B cell (primary cell): ENCODE data around the gene NACA. TPM values are rescaled to one million over a fixed set of nuclear protein-coding genes. Genes with fewer than 3 reads are reported as not detected.

Experiments
- ATAC-seq: fragments of 200-7000 bp; cut with Tn5 transposase; one replicate; pipeline ENCODE4 v1.10.0; 2021; ENCODE audit warnings: low read depth, mild to moderate bottlenecking, moderate number of reproducible peaks, moderate library complexity
- CTCF ChIA-PET: fragments of 350-600 bp; sonication (Branson Sonifier 250); formaldehyde crosslinking; loops from one replicate; lab custom pipeline; 2021; ENCODE audit warnings: antibody characterized with exemption, inconsistent platforms; lab: Charles Lee
- POLR2A ChIA-PET: fragments of 350-600 bp; sonication (Branson Sonifier 250); formaldehyde crosslinking; loops from one replicate; lab custom pipeline; 2021; ENCODE audit warnings: antibody characterized with exemption; lab: Charles Lee
- DNase-seq: peaks from one replicate; pipeline ENCODE4 v3.0.0; 2013
- H2AFZ ChIP-seq: 2 replicates; pipeline ENCODE4 v1.6.1; 2012; ENCODE audit warnings: mild to moderate bottlenecking, low read depth, low read length; ENCODE audit not compliant: insufficient read depth, poor library complexity, severe bottlenecking
- H3K27ac ChIP-seq, 2 donors: 1 replicate in 1 of 2; 2 replicates in 1 of 2; pipeline ENCODE4 v1.5.1; 2012 to 2013; ENCODE audit warnings: low read length in 2 of 2, mild to moderate bottlenecking in 2 of 2, moderate library complexity in 1 of 2
- H3K27me3 ChIP-seq, 4 experiments: fragments of 200-600 bp in 1 of 4; sonication (generic) in 1 of 4; replicated peaks in 1 of 4; 1 replicate in 2 of 4; 2 replicates in 2 of 4; pipeline versions ENCODE4 v1.6.1 to v1.7.0; 2013 to 2016; ENCODE audit warnings: low read length in 3 of 4, mild to moderate bottlenecking in 2 of 4, mixed read lengths in 1 of 4, moderate library complexity in 1 of 4; ENCODE audit not compliant: insufficient read depth in 4 of 4, control insufficient read depth in 3 of 4; ENCODE audit errors: control extremely low read depth in 1 of 4
- H3K36me3 ChIP-seq, 2 experiments: replicated peaks in 1 of 2; 1 replicate in 1 of 2; 2 replicates in 1 of 2; pipeline versions ENCODE4 v1.6.1 to v1.7.1; 2013; ENCODE audit warnings: low read length in 1 of 2; ENCODE audit not compliant: insufficient read depth in 2 of 2, control insufficient read depth in 1 of 2; ENCODE audit errors: control extremely low read depth in 1 of 2, extremely low read depth in 1 of 2
- H3K4me1 ChIP-seq, 2 donors: fragments of 200-600 bp in 1 of 2; sonication (generic) in 1 of 2; 1 replicate in 1 of 2; 2 replicates in 1 of 2; pipeline versions ENCODE4 v1.5.1 to v1.6.1; 2013 to 2017; ENCODE audit warnings: low read length in 2 of 2; ENCODE audit not compliant: control insufficient read depth in 2 of 2, insufficient read depth in 2 of 2
- H3K4me2 ChIP-seq: replicated peaks from 2 replicates; pipeline ENCODE3; 2012; ENCODE audit warnings: mild to moderate bottlenecking, low read depth, low read length; ENCODE audit not compliant: poor library complexity, severe bottlenecking
- H3K4me3 ChIP-seq, 5 experiments: fragments of 200-600 bp in 1 of 5; sonication (generic) in 1 of 5; 1 replicate in 3 of 5; 2 replicates in 2 of 5; pipeline versions ENCODE4 v1.5.1 to v1.7.0; 2011 to 2016; ENCODE audit warnings: low read length in 4 of 5, mild to moderate bottlenecking in 4 of 5, low read depth in 2 of 5, control low read depth in 1 of 5, moderate library complexity in 1 of 5; ENCODE audit not compliant: insufficient read depth in 1 of 5; ENCODE audit errors: control extremely low read depth in 1 of 5, extremely low read depth in 1 of 5
- H3K79me2 ChIP-seq: fragments of 200-600 bp; sonication (generic); one replicate; pipeline ENCODE4 v1.6.0; 2016; ENCODE audit warnings: low read length; ENCODE audit not compliant: control insufficient read depth, insufficient read depth
- H3K9ac ChIP-seq: fragments of 200-600 bp; sonication (generic); 2 replicates; pipeline ENCODE4 v1.6.1; 2017; ENCODE audit warnings: mild to moderate bottlenecking, low read length, moderate library complexity
- H3K9me3 ChIP-seq, 3 donors: one replicate each; pipeline versions ENCODE4 v1.6.1 to v1.7.1; 2013; ENCODE audit warnings: low read length in 2 of 3; ENCODE audit not compliant: control insufficient read depth in 2 of 3, insufficient read depth in 1 of 3; ENCODE audit errors: control extremely low read depth in 1 of 3
- H4K20me1 ChIP-seq: 2 replicates; pipeline ENCODE4 v1.6.0; 2012; ENCODE audit warnings: mild to moderate bottlenecking, low read length; ENCODE audit not compliant: insufficient read depth, control insufficient read depth, poor library complexity, severe bottlenecking
- H3K27ac Mint-ChIP-seq: one replicate; pipeline ENCODE4 v1.8.0; 2021; ENCODE audit warnings: mixed read lengths
- H3K27me3 Mint-ChIP-seq: one replicate; pipeline ENCODE4 v1.8.0; 2021; ENCODE audit warnings: mixed read lengths
- H3K4me1 Mint-ChIP-seq: one replicate; pipeline ENCODE4 v1.8.0; 2021; ENCODE audit warnings: mixed read lengths
- H3K4me3 Mint-ChIP-seq: one replicate; pipeline ENCODE4 v1.8.0; 2021; ENCODE audit warnings: mixed read lengths
- H3K9me3 Mint-ChIP-seq: one replicate; pipeline ENCODE4 v1.8.0; 2022; ENCODE audit warnings: mixed read lengths; ENCODE audit not compliant: insufficient read depth
- CTCF ChIP-seq: fragments of 200-600 bp; IDR thresholded peaks from one replicate; pipeline ENCODE4 v1.8.0; 2022; ENCODE audit warnings: antibody characterized with exemption, mild to moderate bottlenecking
- EZH2 ChIP-seq: IDR thresholded peaks from 2 replicates; pipeline ENCODE4 v1.6.1; 2012; ENCODE audit warnings: borderline replicate concordance, low read depth, mild to moderate bottlenecking, moderate library complexity, low read length; ENCODE audit not compliant: insufficient read depth, poor library complexity, severe bottlenecking
- WGBS: methylation state at CpG from one replicate; pipeline ENCODE4 v1.1.5; 2013; ENCODE audit warnings: missing lambda C conversion rate; ENCODE audit not compliant: insufficient coverage; 5-methylcytosine and 5-hydroxymethylcytosine counted together
- intact Hi-C: fragments of 100-400 bp; cut with micrococcal nuclease; formaldehyde crosslinking; loops from one replicate; pipeline ENCODE4 v1.10.0; 2022
- polyA plus RNA-seq: library from polyadenylated mRNA; depleted of rRNA; stranded (reverse); fragments of >200 nt; gene quantifications from 2 replicates; pipeline ENCODE4 v1.2.3, GENCODE V29; 2012
- total RNA-seq, 2 donors: library from RNA; stranded (reverse); fragments of 120-200 nt in 1 of 2; gene quantifications; 1 replicate in 1 of 2; 2 replicates in 1 of 2; pipeline versions ENCODE4 v1.2.3 to v1.2.4, GENCODE V29; 2013 to 2022

Gene NACA
- total and polyA plus RNA-seq, 2 donors (not counting 1 experiment from before 2014, with no cell fraction given), result 1,076 to 1,127 TPM

GRCh38 chr12:56677680-56678079, 47.4 kb downstream of the NACA start:
- Mint-ChIP-seq H3K4me3 (no peak overlapping the region), H3K9me3 (no peaks in the 10 kb centered on the region), H3K4me1 (peaks cover 51% of the 10 kb centered on the region), H3K27me3 (no peaks in the 10 kb centered on the region), H3K27ac (no peak overlapping the region)
- no peak overlapping the region for H3K4me3 ChIP-seq
- no peaks in the 10 kb centered on the region for H3K27me3 ChIP-seq
- H3K9me3 ChIP-seq, result no peaks in the 10 kb centered on the region
- peaks cover 5 to 28% of the 10 kb centered on the region in 2 experiments for H3K36me3 ChIP-seq
- CTCF ChIA-PET, result interaction anchor here (0.7 kb wide), 2 partner anchors 327 to 860 kb away, joined by 4 to 5 read pairs; no protein-coding TSS in a partner anchor
- peaks cover 93% of the 10 kb centered on the region for H4K20me1 ChIP-seq
- no peak overlapping the region for H3K9ac ChIP-seq
- H3K79me2 ChIP-seq, result peaks cover 99% of the 10 kb centered on the region
- ATAC-seq (no peak), DNase-seq (no peak)
- H3K4me1 ChIP-seq, result peaks cover 3 to 13% of the 10 kb centered on the region in 2 donors
- POLR2A ChIA-PET, result interaction anchor here (0.7 to 1.2 kb wide), 2 partner anchors 10 to 19 kb away, joined by 4 to 5 read pairs; no protein-coding TSS in a partner anchor
- peak overlapping the region in 1 of 2 donors; percentile 4 for H3K27ac ChIP-seq
- TF ChIP-seq EZH2 (no peak), CTCF (no peak)
- intact Hi-C loops, result no loop called here
- WGBS, result no CpG with 5 or more reads among the region's 1 CpG
- no peak overlapping the region for H3K4me2 ChIP-seq
- no peak overlapping the region for H2AFZ ChIP-seq

DNA sequence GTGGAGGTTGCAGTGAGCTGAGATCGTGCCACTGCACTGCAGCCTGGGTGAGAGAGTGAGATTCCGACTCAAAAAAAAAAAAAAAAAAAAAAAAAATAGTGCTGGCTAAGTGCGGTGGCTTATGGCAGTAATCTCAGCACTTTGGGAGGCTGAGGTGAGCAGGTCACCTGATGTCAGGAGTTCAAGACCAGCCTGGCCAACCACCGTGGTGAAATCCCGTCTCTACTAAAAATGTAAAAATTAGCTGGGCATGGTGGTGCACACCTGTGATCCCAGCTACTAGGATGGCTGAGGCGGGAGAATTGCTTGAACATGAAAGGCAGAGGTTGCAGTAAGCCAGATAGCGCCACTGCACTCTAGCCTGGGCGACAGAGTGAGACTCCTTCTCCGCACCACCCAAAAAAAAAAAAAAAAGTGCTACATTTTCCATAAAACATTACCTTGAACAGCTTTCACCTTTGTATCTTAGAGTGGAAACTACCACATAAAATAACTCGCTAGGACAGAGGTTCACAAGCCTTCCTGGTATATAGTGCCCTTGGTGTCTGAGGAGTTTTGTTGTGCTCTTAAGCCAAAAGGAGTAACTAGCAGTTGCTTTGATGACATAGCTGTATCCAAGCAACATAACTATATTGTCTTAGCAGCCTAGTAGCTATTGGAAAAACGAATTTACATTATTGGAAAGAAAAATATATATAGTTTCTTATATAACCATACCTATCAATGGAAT, 48.1 kb downstream of the NACA start:
- no peak for ATAC-seq
- Histone ChIP-seq H2AFZ (no peak overlapping the region), H3K36me3 (peaks cover 5 to 34% of the 10 kb centered on the region in 2 experiments), H3K27ac (peak overlapping the region in 1 of 2 donors; percentile 4), H3K9me3 (no peaks in the 10 kb centered on the region), H3K4me1 (peaks cover 0 to 7% of the 10 kb centered on the region in 2 donors), H3K4me3 (no peak overlapping the region), H3K27me3 (no peaks in the 10 kb centered on the region), H3K79me2 (peaks cover 99% of the 10 kb centered on the region), H3K9ac (no peak overlapping the region), H3K4me2 (no peak overlapping the region), H4K20me1 (peaks cover 93% of the 10 kb centered on the region)
- intact Hi-C loops, result no loop called here
- CTCF ChIA-PET, result interaction anchor here (0.7 to 0.8 kb wide), 4 partner anchors 309 to 859 kb away, joined by 3 to 5 read pairs (median 4); no protein-coding TSS in a partner anchor
- POLR2A ChIA-PET, result interaction anchor here (0.6 to 1.2 kb wide), 3 partner anchors 9 to 32 kb away, joined by 4 to 6 read pairs (median 5); no protein-coding TSS in a partner anchor
- TF ChIP-seq CTCF (no peak), EZH2 (no peak)
- no peak overlapping the region for H3K4me3 Mint-ChIP-seq
- no peaks in the 10 kb centered on the region for H3K9me3 Mint-ChIP-seq
- WGBS, result 91% methylated on average over 6 of the region's 11 CpGs
- no peak overlapping the region for H3K27ac Mint-ChIP-seq
- peaks cover 45% of the 10 kb centered on the region for H3K4me1 Mint-ChIP-seq
- no peaks in the 10 kb centered on the region for H3K27me3 Mint-ChIP-seq
- DNase-seq, result no peak
